Ovary (tissue), 9 donors: ENCODE data around the gene ETNK1. TPM values are rescaled to one million over a fixed set of nuclear protein-coding genes. Genes with fewer than 3 reads are reported as not detected.
"Not testable (repeated sequence)": the region's sequence is repeated elsewhere in the genome, so short reads cannot be mapped to it uniquely, and the experiment has no call there.

Experiments
- DNase-seq, 5 donors: peaks; one replicate each; pipeline ENCODE4 v3.0.0-alpha.2; 2019 to 2020
- H3K27ac ChIP-seq, 2 donors: fragments of 200-600 bp; one replicate each; pipeline versions ENCODE4 v1.5.1 to v1.8.0; 2019 to 2022
- H3K27me3 ChIP-seq: fragments of 200-600 bp; one replicate; pipeline ENCODE4 v1.8.0; 2022
- H3K36me3 ChIP-seq: fragments of 200-600 bp; sonication (generic); one replicate; pipeline ENCODE4 v1.5.1; 2019
- H3K4me1 ChIP-seq: one replicate; pipeline ENCODE4 v1.8.1; 2013; ENCODE audit warnings: mild to moderate bottlenecking, moderate library complexity; ENCODE audit not compliant: insufficient read depth
- H3K4me3 ChIP-seq: fragments of 200-600 bp; sonication (generic); one replicate; pipeline ENCODE4 v1.5.1; 2017
- H3K9me3 ChIP-seq, 2 donors: fragments of 200-600 bp in 1 of 2; sonication (generic) in 1 of 2; one replicate each; pipeline versions ENCODE4 v1.5.1 to v1.8.1; 2013 to 2019; ENCODE audit warnings: mild to moderate bottlenecking in 1 of 2, moderate library complexity in 1 of 2
- CTCF ChIP-seq, 3 donors: fragments of 450-650 bp in 2 of 3; fragments of 200-600 bp in 1 of 3; IDR thresholded peaks; one replicate each; pipeline versions ENCODE4 v1.5.1 to v1.8.0; 2016 to 2022; ENCODE audit warnings: antibody characterized with exemption in 3 of 3, mild to moderate bottlenecking in 1 of 3
- EP300 ChIP-seq: sonication (generic); formaldehyde crosslinking; IDR thresholded peaks from one replicate; pipeline ENCODE4 v1.6.1; 2017; ENCODE audit warnings: antibody characterized with exemption
- POLR2A ChIP-seq: fragments of 450-650 bp; IDR thresholded peaks from one replicate; pipeline ENCODE4 v1.6.1; 2017; ENCODE audit warnings: antibody characterized with exemption, mild to moderate bottlenecking, moderate library complexity
- WGBS, 3 donors: extraction: QIAGEN DNeasy Blood & Tissue Kit in 1 of 3; methylation state at CpG; one replicate each; pipeline versions ENCODE4 v1.1.5 to v1.1.7; 2013 to 2017; 5-methylcytosine and 5-hydroxymethylcytosine counted together
- intact Hi-C, 4 donors: fragments of 100-400 bp; cut with DNase I; formaldehyde crosslinking; loops; one replicate each; pipeline versions ENCODE4 v1.11.0 to v1.15.1; 2022 to 2023
- polyA plus RNA-seq, 2 donors: library from polyadenylated mRNA; stranded (reverse); fragments of 200-250 nt in 1 of 2; fragments of 350-450 nt in 1 of 2; fragmentation: Illumina TruSeq in 1 of 2; extraction: RNeasy Lipid Tissue Mini Kit (QIAGEN cat#74804) in 1 of 2; gene quantifications; one replicate each; pipeline ENCODE4 v1.2.3, GENCODE V29; 2013 to 2014
- total RNA-seq, 7 donors: library from RNA; depleted of rRNA in 2 of 7; stranded (reverse); fragments of >200 nt in 2 of 7; fragmentation: NEBNext Ultra II Directional in 3 of 7; extraction: Animal tissue kit (Norgen Biotek cat#: 25700) in 3 of 7; gene quantifications; one replicate each; pipeline versions ENCODE4 v1.1.0 to v1.2.4, GENCODE V29; 2016 to 2023
- donor health status: DM: no; HTN: no; CAD: no; lungs with moderate emphysema.
- donor health status: DM: no; HTN: no; CAD: no.
- donor health status: Bipolar disorder and iron deficiency.
- donor health status: DM: yes; HTN: yes; CAD: no.
- donor health status: DM: no; HTN: no; CAD: no.
- donor health status: DM: yes; HTN: yes; CAD: no.

ETNK1 gene
- total and polyA plus RNA-seq, 9 donors = 11.9 to 50.6 (median 41.4) TPM

- no peaks in the 10 kb centered on the region for H3K27me3 ChIP-seq
- no peak overlapping the region for H3K4me3 ChIP-seq
- intact Hi-C loops = no loop called here
- no peaks in the 10 kb centered on the region for H3K9me3 ChIP-seq
- H3K4me1 ChIP-seq = no peaks in the 10 kb centered on the region
- DNase-seq = no peak
- no peak for TF ChIP-seq CTCF (IDR thresholded peaks at IDR 0.05)
- TF ChIP-seq EP300 = no peak
- H3K36me3 ChIP-seq = no peaks in the 10 kb centered on the region
- 73 to 78% (median 75%) methylated on average over 1 of the region's 1 CpG for WGBS, 3 donors
- H3K27ac ChIP-seq = no peak overlapping the region
Observed at GRCh38 chr12:22577667-22578066, 47.3 kb upstream of the ETNK1 start.

GRCh38 chr12:22578328-22578727 is 46.6 kb upstream of the ETNK1 start:
- DNase-seq = no peak
- intact Hi-C loops = no loop called here
- WGBS, 3 donors = 94 to 97% (median 97%) methylated on average over 3 of the region's 3 CpGs
- Histone ChIP-seq H3K36me3 (no peaks in the 10 kb centered on the region), H3K27me3 (no peaks in the 10 kb centered on the region), H3K4me1 (no peaks in the 10 kb centered on the region), H3K4me3 (no peak overlapping the region), H3K9me3 (no peaks in the 10 kb centered on the region), H3K27ac (no peak overlapping the region)
- TF ChIP-seq CTCF (IDR thresholded peaks at IDR 0.05) = no peak
- no peak for TF ChIP-seq POLR2A
- no peak for TF ChIP-seq EP300

GRCh38 chr12:22588817-22589216 is 36.2 kb upstream of the ETNK1 start:
- intact Hi-C loops = no loop called here
- H3K4me1 ChIP-seq = no peaks in the 10 kb centered on the region
- WGBS, 3 donors = 69 to 75% (median 75%) methylated on average over 4 of the region's 4 CpGs
- H3K36me3 ChIP-seq = no peaks in the 10 kb centered on the region
- TF ChIP-seq CTCF (IDR thresholded peaks at IDR 0.05) (no peak), EP300 (no peak), POLR2A (no peak)
- H3K27me3 ChIP-seq = no peaks in the 10 kb centered on the region
- H3K27ac ChIP-seq = no peak overlapping the region
- H3K4me3 ChIP-seq = no peak overlapping the region
- no peaks in the 10 kb centered on the region for H3K9me3 ChIP-seq
- no peak for DNase-seq

GRCh38 chr12:22593864-22594263 is 31.1 kb upstream of the ETNK1 start:
- Histone ChIP-seq H3K36me3 (no peaks in the 10 kb centered on the region), H3K27ac (no peak overlapping the region), H3K27me3 (no peaks in the 10 kb centered on the region), H3K4me3 (no peak overlapping the region), H3K9me3 (no peaks in the 10 kb centered on the region), H3K4me1 (no peaks in the 10 kb centered on the region)
- TF ChIP-seq POLR2A = no peak
- no peak for TF ChIP-seq EP300
- TF ChIP-seq CTCF (IDR thresholded peaks at IDR 0.05) = no peak
- intact Hi-C loops = no loop called here
- DNase-seq = no peak

- H3K27ac ChIP-seq, DNase-seq, H3K4me1 ChIP-seq, H3K4me3 ChIP-seq, H3K27me3 ChIP-seq, H3K9me3 ChIP-seq, intact Hi-C loops, H3K36me3 ChIP-seq: not testable (repeated sequence)
- WGBS, 3 donors = 86 to 90% (median 90%) methylated on average over 6 of the region's 6 CpGs
Observed at GRCh38 chr12:22597539-22597938, 27.4 kb upstream of the ETNK1 start.
